Hepatocyte (in vitro differentiated cells): Measurements from ENCODE around the gene PPP6C.
"Not testable (repeated sequence)": the region's sequence is repeated elsewhere in the genome, so short reads cannot be mapped to it uniquely, and the experiment has no call there.

ENCODE experiments used
- CTCF ChIP-seq: fragments of 200-600 bp; sonication (generic); IDR thresholded peaks from 2 replicates; pipeline ENCODE4 v1.5.1; 2016; ENCODE audit warnings: antibody characterized with exemption, mild to moderate bottlenecking; ENCODE audit not compliant: poor library complexity
- EZH2 ChIP-seq: fragments of 200-600 bp; sonication (generic); IDR thresholded peaks from 2 replicates; pipeline ENCODE4 v1.6.1; 2016; ENCODE audit warnings: antibody characterized with exemption, mild to moderate bottlenecking, borderline replicate concordance

GRCh38 chr9:125162891-125163290, 26.7 kb downstream of the PPP6C start:
- not testable (repeated sequence) for TF ChIP-seq CTCF, EZH2
